ENCODE data around the gene ELMO1.
A peak's percentile ranks its signal among the peaks of the same experiment; 100 is the strongest.

ELMO1 gene

DNA sequence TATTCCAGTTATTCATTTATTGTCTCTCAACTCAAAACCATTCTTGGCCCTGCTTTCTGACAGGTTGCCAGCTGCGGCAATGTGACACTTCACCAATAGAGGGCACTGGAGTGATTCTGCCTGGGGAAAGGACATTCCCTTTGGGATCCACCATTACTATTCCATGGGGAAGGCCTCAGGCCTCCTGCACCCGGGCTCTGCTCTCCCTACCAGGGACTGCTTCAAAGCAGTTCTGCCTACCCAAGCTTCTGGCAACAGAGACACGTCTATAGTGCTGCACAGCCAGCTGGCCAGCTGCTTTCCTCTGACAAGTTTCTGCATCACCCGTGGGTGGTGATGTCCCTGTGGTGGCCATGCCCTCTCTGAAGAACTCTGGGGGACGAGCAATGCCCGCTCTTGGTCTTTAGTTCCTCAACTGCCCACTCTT is 163.8 kb downstream of the ELMO1 start:
- TF ChIP-seq, protein P1, sequence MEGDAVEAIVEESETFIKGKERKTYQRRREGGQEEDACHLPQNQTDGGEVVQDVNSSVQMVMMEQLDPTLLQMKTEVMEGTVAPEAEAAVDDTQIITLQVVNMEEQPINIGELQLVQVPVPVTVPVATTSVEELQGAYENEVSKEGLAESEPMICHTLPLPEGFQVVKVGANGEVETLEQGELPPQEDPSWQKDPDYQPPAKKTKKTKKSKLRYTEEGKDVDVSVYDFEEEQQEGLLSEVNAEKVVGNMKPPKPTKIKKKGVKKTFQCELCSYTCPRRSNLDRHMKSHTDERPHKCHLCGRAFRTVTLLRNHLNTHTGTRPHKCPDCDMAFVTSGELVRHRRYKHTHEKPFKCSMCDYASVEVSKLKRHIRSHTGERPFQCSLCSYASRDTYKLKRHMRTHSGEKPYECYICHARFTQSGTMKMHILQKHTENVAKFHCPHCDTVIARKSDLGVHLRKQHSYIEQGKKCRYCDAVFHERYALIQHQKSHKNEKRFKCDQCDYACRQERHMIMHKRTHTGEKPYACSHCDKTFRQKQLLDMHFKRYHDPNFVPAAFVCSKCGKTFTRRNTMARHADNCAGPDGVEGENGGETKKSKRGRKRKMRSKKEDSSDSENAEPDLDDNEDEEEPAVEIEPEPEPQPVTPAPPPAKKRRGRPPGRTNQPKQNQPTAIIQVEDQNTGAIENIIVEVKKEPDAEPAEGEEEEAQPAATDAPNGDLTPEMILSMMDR (IDR thresholded peaks at IDR 0.05): peak; percentile 99
- TF ChIP-seq ZFX (IDR thresholded peaks at IDR 0.05; ENCODE audit: borderline replicate concordance): no peak
- no peak overlapping the region for H3K27ac ChIP-seq

DNA sequence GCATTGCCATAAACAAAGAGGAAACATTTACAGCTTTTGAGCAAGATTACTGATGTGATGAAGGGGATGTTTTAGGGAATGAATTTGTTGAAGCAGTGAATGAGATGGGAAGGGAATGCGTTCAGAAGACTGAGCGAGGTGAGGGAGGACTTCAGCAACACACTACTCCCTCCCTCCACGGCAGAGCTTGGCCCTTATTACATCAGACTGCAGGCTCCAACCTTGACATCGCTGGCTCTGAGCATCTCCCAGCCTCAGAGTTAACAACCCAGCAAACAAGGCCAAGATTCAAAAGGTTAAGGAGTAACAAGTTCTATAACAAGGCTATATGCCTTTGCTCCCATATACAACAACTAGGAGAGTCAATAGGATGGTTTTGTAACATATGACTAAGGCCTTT is 164.4 kb downstream of the ELMO1 start:
- no peak for TF ChIP-seq ZFX (IDR thresholded peaks at IDR 0.05; ENCODE audit: borderline replicate concordance)
- TF ChIP-seq, protein P1 (IDR thresholded peaks at IDR 0.05): no peak
- H3K27ac ChIP-seq: no peak overlapping the region

DNA sequence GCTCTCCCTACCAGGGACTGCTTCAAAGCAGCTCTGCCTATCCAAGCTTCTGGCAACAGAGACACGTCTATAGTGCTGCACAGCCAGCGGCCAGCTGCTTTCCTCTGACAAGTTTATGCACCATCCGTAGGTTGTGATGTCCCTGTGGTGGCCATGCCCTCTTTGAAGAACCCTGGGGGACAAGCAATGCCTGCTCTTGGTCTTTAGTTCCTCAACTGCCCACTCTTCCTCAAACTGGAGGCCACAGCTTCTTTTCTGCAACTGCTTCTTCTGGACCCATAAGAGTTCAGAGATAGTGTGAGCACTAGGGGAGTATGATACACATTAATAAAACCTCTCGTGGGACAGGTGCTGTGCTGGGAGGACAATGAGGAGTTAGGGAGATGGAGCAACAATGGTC is 164.9 kb downstream of the ELMO1 start:
- no peak overlapping the region for H3K27ac ChIP-seq
- no peak for TF ChIP-seq ZFX (IDR thresholded peaks at IDR 0.05; ENCODE audit: borderline replicate concordance)
- TF ChIP-seq, protein P1 (IDR thresholded peaks at IDR 0.05): no peak

DNA sequence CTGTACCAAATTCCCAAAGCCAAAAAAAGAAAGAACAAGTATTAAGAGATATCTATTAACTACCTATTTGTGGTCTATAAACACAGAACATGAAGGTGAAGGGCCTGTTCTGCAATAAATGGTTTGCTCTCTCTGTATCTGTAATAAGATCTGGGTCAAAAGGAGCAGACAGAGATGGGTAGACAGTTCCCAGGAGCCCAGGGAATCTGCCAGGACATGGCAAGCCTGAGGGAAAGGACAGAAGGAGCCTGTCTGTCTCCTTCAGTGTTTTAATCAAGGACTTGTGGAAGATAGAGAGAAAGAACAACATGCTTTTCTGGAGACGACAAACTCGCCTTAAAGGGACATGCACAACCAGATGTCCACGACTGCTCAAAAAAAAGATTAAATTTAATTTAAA is 165.7 kb downstream of the ELMO1 start:
- TF ChIP-seq, protein P1 (IDR thresholded peaks at IDR 0.05): no peak
- no peak for TF ChIP-seq ZFX (IDR thresholded peaks at IDR 0.05; ENCODE audit: borderline replicate concordance)
- H3K27ac ChIP-seq: no peak overlapping the region

DNA sequence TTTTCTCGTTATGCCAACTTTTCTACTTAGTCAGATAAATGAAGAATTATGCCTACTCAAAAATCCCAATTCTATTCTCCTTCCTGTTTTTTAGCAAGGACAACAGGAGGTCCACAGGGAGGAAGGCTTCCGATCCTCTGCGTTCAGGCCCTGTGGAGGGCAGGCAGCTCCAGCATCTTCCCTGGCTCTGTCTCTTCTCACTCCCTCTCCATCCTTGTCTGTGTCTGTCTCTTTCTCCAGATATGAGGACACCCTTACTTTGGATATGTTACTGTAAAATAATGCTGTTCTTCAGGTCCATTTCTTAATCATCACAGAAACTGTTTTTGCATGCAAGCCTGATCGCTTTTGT is 166.6 kb downstream of the ELMO1 start:
- no peak for TF ChIP-seq ZFX (IDR thresholded peaks at IDR 0.05; ENCODE audit: borderline replicate concordance)
- TF ChIP-seq, protein P1 (IDR thresholded peaks at IDR 0.05): no peak
- H3K27ac ChIP-seq: no peak overlapping the region

DNA sequence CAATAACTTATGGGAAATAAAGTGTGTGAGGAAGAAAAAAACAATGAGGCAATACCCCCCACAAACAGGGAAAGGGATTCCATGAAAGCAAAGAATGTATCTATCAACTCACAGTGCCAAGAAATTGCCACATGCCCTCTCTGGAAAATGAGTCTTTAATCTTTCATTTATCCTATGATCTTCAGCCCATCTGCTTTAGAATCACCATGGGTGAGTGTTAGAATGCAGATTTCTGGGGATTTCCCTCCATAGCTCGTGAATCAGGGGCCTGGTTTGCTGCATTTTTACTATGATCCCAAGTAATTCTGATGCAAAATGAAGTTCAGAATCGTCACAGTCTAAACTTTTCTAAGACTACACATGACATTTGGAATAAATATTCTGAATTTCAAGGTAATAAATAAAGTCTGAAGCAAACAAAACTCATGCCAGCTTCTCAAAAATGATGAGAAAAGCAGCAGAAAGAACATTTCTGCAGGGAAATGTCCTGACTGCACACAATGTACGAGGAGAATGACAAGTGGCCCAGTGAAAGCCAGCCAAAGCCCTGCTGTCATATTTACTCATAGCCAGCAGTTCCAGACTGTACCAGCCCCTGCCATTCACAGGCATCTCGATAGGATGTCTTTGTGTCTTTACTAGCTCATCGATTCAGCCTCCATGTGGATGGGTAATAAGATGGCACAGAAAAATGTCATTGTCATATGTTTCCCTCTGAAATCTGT is 167.1 kb downstream of the ELMO1 start:
- no peak overlapping the region for H3K27ac ChIP-seq
- TF ChIP-seq, protein P1 (IDR thresholded peaks at IDR 0.05): no peak
- no peak for TF ChIP-seq ZFX (IDR thresholded peaks at IDR 0.05; ENCODE audit: borderline replicate concordance)

DNA sequence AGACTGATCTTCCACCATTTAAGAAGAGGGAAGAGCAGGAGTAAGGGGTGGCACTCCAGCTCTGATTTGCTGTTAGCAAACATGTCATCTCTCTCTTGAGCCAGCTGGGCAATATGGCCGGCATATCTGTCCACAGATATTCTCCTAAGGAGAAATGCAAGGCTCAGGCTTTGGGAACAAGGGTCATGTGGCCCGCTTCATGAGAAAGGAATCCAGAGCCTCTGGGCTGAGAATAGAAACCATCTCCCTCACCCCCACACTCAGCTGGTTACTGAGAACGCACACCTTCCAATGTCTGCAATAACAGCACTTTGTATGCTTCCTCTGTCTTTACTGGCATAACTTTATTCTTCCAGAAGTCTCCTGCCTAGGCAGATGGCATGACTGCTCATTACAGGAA is 171.2 kb downstream of the ELMO1 start:
- H3K27ac ChIP-seq: no peak overlapping the region
- TF ChIP-seq ZFX (IDR thresholded peaks at IDR 0.05; ENCODE audit: borderline replicate concordance): no peak
- TF ChIP-seq, protein P1 (IDR thresholded peaks at IDR 0.05): no peak

Data from 22Rv1 (cell line).